Measurements from ENCODE around the gene DBNL. TPM values are rescaled to one million over a fixed set of nuclear protein-coding genes. Genes with fewer than 3 reads are reported as not detected.

Gene DBNL
- total and polyA plus RNA-seq, 8 donors, result 22.1 to 53.7 (median 34.7) TPM

GRCh38 chr7:44071726-44072363, 27.3 kb downstream of the DBNL start:
- DNase-seq (peak in 1 of 6 donors; percentile 15), ATAC-seq (no peak)
- no peaks in the 10 kb centered on the region for H3K4me1 ChIP-seq

GRCh38 chr7:44072364-44073231, 28.1 kb downstream of the DBNL start:
- peak in 4 of 6 donors; percentile 40 to 79 (median 59) for DNase-seq
- WGBS, 2 donors, result 67 to 68% methylated on average over 12 of the region's 12 CpGs
- ATAC-seq, result peak; percentile 10 to 45 (median 18)
- H3K27ac ChIP-seq, result no peak overlapping the region
- TF ChIP-seq, protein P1, sequence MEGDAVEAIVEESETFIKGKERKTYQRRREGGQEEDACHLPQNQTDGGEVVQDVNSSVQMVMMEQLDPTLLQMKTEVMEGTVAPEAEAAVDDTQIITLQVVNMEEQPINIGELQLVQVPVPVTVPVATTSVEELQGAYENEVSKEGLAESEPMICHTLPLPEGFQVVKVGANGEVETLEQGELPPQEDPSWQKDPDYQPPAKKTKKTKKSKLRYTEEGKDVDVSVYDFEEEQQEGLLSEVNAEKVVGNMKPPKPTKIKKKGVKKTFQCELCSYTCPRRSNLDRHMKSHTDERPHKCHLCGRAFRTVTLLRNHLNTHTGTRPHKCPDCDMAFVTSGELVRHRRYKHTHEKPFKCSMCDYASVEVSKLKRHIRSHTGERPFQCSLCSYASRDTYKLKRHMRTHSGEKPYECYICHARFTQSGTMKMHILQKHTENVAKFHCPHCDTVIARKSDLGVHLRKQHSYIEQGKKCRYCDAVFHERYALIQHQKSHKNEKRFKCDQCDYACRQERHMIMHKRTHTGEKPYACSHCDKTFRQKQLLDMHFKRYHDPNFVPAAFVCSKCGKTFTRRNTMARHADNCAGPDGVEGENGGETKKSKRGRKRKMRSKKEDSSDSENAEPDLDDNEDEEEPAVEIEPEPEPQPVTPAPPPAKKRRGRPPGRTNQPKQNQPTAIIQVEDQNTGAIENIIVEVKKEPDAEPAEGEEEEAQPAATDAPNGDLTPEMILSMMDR (IDR thresholded peaks at IDR 0.05), result peak in 2 of 4 donors; percentile 20 to 27
- no peaks in the 10 kb centered on the region for H3K9me3 ChIP-seq
- intact Hi-C loops (cut with DNase I), result no loop called here
- H3K4me1 ChIP-seq, result no peaks in the 10 kb centered on the region
- peaks cover 0 to 12% (median 9%) of the 10 kb centered on the region in 3 donors for H3K36me3 ChIP-seq
- H3K4me3 ChIP-seq, result no peak overlapping the region
- FAIRE-seq, result no peak
- H3K27me3 ChIP-seq, result no peaks in the 10 kb centered on the region

More at GRCh38 chr7:44071726-44072363, 27.3 kb downstream of the DBNL start:
- intact Hi-C loops (cut with DNase I), result no loop called here
- H3K4me3 ChIP-seq, result no peak overlapping the region
- FAIRE-seq, result no peak
- 78 to 81% methylated on average over 9 of the region's 9 CpGs for WGBS, 2 donors
- peaks cover 0 to 9% (median 9%) of the 10 kb centered on the region in 3 donors for H3K36me3 ChIP-seq
- H3K27ac ChIP-seq, result no peak overlapping the region
- no peaks in the 10 kb centered on the region for H3K9me3 ChIP-seq
- TF ChIP-seq, protein P1 (IDR thresholded peaks at IDR 0.05), result no peak
- no peaks in the 10 kb centered on the region for H3K27me3 ChIP-seq

DNA sequence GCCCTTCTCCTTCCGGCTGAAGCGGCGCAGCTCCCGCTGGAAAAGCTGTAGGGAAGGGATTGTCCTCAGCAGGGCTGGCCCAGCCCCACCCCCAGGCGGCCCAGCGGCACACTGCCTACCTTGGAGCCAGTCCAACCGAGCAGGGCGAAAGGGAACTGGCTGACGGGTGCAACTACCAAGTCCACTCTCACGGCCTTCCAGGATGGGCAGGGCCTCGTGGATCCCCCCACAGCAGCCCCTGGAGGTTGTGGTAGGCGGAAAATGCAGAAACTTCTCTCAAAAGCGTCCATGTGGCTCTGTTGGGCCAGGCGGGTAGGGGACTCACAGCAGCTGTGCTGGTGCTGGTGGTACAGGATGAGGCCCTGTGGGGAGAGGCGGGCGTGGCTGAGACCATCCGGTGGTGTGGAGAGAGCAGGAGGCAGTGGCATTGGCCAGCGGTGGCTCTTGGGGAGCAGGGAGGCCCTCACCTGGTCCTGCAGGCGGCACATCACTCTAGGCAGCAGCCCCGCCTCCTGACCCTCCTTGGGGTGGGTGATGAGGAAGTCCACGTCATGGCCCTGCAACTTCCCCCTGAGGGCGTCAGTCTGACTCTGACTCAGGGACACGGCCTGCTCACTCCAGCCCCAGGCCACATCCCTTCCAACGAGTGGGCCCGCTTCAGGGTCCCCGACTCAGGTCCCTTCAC, 29.3 kb downstream of the DBNL start:
- H3K27me3 ChIP-seq, result no peaks in the 10 kb centered on the region
- intact Hi-C loops (cut with DNase I), result no loop called here
- DNase-seq (peak in 5 of 6 donors; percentile 67 to 86 (median 72)), ATAC-seq (peak; percentile 13 to 77 (median 69)), FAIRE-seq (no peak)
- H3K36me3 ChIP-seq, result peaks cover 0 to 24% (median 9%) of the 10 kb centered on the region in 3 donors
- no peaks in the 10 kb centered on the region for H3K9me3 ChIP-seq
- 70 to 77% methylated on average over 26 of the region's 26 CpGs for WGBS, 2 donors
- TF ChIP-seq, protein P1 (IDR thresholded peaks at IDR 0.05), result no peak
- H3K4me3 ChIP-seq, result no peak overlapping the region
- peak overlapping the region in 2 of 4 donors; percentile 30 to 46 for H3K27ac ChIP-seq
- no peaks in the 10 kb centered on the region for H3K4me1 ChIP-seq

DNA sequence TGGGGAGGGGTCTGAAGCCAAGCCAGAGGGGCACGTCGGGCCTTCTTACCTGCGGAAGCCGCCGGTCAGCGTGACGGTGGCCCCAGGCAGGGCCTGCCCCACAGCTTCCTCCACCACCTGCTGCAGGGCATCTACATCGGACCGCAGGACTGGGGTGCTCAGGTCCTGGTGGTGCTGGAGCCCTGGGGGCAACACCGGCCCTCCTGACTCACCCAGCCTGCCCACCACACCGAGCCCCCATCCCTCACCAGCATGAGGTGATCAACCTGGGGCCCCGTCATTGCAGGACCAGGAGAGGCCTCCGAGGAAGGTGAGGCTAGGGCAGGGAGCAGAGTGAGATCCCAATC, 29.8 kb downstream of the DBNL start:
- Histone ChIP-seq H3K9me3 (no peaks in the 10 kb centered on the region), H3K27ac (peak overlapping the region in 2 of 4 donors; percentile 30 to 46), H3K4me3 (no peak overlapping the region), H3K4me1 (no peaks in the 10 kb centered on the region), H3K27me3 (no peaks in the 10 kb centered on the region), H3K36me3 (peaks cover 0 to 29% (median 9%) of the 10 kb centered on the region in 3 donors)
- FAIRE-seq, result no peak
- 89 to 93% methylated on average over 13 of the region's 13 CpGs for WGBS, 2 donors
- peak in 1 of 4 donors; percentile 2 for ATAC-seq
- TF ChIP-seq, protein P1 (IDR thresholded peaks at IDR 0.05), result no peak
- intact Hi-C loops (cut with DNase I), result no loop called here
- peak in 2 of 6 donors; percentile 57 to 67 for DNase-seq

Measured in pancreas (tissue), 10 donors.